NCI-H1092 (cell line): ENCODE data around the gene PCDH9.
A peak's percentile ranks its signal among the peaks of the same experiment; 100 is the strongest.
"Not testable (repeated sequence)": the region's sequence is repeated elsewhere in the genome, so short reads cannot be mapped to it uniquely, and the experiment has no call there.

Experiments used
- DNase-seq: peaks from one replicate; lab custom pipeline; 2025; lab: John Stamatoyannopoulos, UW

PCDH9 gene

DNA sequence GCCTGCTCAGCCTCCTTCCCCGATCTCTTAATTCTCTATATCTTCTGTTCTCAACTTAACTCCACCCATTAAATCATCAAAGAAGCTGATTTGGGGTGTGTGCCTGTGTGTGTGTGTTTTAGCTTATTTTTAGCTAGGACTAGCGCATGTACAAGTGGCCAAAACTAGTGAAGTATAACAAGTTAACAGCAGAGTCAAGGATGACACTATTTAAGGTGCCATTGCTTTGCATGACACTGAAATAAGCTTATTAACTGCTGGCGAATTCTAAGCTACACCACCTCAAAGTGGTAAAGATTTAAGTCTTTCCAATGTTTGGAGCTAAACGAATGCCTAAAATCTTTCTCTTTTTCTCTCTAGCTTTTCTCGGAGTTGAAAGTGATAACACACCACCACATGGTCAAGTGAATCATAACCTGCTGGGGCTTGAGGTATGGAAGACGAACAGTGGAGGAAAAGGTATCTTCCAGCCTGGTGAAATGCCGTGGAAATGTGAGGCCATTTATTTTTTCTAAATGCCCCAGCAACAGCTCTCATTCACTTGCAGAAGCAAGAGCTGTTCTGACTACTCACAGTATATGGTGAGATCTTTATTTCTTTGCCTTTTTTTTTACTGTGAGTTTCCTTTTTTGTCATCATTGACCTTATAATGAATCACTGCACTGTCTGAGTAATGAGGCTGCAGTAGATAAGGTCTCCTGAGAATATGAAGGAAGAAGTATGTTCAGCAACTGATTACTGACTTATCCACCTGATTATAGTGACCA is 570.3 kb downstream of the PCDH9 start:
- no peak for DNase-seq

DNA sequence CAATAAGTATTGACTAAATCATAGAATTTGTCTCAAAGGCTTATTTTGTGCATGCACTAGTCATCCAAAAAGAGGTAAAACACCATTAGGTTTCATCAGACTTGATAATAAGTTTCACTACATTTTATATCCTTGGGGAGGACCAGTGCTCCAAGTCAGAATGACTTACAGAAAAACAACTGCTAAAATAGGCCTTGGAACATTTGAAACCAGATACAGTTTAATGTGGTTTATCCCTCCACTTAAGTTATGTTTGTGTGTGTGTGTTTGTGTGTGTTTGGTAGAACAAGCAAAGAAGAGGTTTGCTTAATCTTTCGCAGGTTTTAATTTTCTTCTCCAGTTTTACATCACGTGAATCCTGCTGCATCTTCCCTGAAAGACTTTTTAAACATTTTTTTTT is 570.9 kb downstream of the PCDH9 start:
- no peak for DNase-seq

DNA sequence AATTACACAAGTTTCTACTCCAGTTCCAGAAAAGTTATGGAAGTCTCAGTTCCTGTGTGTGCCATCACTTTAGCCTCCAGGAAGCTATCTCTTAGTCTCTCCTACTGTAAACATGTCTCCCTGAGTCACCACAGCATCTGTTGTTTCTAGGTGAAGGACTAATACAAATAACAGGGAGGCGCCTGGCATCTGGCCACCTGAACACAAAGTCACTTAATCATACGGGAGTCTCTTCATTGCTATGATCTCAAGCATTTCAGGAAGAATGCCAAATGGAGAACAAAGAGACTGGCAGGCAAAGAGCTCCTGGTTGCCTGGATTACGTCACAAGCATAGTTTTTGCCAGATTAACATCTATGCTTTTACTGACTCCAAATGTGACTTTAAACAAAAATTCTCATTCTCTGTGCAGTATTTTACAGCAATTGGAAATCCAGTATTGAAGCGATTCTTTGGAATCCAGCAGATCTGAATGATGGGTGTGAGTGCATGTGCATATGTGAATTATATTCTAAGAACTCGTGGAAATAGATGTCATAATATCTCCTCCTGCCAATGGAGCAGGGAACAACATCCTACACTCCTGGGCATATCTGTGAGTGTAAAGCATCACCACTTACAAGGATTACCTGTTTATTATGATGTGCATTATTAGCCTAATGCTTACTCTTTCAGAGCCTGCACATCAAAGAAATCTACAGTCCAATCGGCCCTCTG is 572.8 kb downstream of the PCDH9 start:
- peak; percentile 99 for DNase-seq

DNA sequence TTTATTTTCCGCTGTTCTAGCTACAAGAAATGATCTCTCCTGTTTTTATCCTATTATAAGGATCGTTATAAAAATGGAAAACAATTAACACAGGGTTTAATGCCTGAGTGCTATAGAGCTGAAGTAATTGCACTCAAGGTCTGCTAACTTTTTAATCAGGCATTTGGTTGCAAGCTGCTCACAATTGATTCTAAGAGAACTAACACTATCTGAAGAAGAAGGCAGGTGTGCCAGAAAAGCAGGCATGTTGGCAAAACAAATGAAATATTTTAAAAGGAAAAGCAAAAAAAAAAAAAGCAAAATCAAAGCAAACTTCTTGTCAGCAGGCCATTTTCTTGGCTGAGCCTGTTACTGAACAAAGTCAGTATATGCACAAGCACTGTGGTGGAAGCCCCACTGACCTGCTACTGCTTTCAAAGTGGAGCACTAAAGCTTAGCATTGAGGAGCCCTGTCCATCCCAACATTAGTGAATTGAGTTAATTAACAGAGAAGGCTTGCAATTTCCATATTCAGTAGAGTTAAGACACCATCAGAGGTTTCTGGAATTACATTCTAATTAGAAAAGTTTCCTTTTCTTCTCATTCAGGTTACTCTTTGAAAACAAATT is 574.2 kb downstream of the PCDH9 start:
- DNase-seq, result no peak

DNA sequence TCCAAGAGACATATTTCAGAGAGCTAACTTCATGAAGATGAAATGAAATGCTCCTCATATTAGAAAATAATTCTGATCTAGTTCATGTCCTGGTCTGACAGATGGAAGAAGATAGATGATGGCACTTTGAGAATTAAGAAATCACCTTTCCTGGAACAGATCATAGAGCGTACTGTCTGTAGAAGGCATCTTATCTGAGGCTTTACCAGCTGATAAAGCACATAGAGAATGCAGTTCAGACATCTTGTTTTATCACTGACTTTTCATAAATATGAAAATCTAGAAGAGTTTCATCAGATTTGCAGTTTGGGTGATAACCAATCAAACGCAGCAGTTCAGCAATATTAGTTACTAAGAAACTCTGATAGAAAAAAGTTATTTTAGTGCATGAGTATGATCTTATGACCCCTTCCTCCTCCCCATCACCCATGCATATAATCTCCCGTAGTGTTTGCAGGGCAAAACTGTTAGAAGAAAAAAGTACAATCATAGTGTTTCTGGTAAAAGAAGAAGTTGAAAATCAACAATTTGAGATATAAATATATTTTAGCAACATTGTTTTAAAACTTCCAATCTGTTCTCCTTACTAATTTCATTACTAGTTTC is 585.2 kb downstream of the PCDH9 start:
- DNase-seq, result no peak

DNA sequence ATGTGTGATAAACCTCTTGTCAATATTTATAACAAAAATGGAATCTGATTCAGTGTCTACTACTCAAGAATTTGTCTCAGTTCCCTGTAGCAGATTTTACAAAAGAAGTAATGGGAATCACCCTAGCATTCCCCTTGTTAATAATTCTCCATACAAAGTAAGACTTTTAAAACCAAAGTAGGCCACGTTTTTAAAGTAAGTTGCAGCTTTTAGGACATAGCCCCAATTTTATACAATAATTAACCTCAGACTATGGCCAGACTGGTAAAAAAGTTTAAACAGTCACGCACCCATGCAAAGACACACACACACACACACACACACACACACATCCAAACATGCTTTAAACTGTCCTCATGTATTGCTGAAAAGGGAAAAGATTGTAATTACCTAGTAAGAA is 589.9 kb downstream of the PCDH9 start:
- no peak for DNase-seq

DNA sequence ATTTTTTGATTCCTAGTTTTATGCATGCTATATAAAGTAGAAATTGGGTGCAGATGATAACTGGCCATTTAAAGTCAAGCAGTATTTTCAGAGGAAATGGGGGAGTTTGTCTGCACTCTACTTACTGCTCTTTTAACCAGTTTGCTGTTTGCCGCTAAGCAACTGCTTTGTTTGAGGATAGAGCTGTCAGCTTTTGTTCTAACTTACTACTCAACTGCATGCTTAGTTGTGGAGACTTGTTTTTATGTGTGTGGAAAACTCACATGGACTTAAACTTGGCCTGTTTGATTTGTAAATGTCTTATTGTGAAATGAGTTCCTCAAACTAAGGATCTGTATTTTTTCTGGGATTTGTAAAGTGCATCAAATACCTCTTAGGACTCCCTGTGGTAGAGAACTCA is 591.1 kb downstream of the PCDH9 start:
- no peak for DNase-seq

DNA sequence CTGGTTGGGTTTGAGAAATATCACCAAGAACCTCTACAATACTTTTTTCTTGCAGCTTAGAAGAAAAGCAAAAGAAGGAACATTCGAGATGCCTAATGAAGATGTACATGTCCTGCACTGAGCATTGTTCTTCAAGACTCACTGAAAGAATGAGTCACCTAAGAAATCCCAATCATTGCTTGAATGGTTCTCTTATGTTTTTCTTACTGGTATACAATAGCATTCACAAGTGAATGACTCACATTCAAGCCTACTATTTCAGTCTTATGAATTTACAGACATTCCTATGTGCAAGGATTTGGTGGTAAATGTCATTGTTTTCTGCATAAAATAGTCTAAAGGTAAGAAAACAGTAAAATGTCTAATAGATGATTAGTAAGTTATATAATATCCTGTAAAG is 594.6 kb downstream of the PCDH9 start:
- DNase-seq, result no peak

DNA sequence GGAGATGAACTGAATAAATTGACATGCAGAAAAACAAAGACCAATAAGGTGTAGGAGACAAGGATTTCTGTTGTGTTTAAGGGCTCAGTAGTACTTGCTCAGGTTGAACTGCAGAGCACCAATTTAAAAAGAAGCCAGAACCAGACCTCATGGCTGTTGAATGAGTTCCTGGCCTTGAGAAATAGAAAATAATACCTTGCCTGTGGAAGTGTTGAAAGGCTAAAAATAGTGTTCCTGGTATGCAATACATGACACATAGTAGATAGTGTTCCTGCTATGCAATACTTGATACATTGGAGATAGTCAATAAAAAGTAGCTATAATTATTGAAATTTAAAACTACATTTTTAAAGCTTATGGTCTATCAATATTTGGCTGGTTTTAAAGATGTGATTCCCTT is 595.8 kb downstream of the PCDH9 start:
- DNase-seq, result no peak

DNA sequence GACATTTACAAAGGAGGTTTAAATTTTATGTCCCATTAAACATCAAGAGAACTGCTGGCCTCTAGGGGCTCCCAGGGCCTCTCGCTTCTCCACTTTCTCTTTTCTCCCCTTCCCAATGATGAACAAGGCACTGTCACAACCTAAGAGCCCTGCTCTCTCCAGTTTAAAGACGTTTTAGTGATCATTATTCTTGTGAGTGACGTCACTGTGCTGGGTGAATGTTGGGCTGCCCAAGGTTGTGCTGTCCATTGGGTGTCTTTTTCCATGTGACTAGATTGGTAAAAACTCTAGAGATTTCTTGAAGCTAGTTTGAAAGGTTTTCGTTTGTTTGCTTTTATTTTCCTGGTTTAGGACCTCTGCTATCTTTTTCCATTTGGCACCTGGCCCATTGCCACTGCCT is 602.6 kb downstream of the PCDH9 start:
- DNase-seq, result no peak

DNA sequence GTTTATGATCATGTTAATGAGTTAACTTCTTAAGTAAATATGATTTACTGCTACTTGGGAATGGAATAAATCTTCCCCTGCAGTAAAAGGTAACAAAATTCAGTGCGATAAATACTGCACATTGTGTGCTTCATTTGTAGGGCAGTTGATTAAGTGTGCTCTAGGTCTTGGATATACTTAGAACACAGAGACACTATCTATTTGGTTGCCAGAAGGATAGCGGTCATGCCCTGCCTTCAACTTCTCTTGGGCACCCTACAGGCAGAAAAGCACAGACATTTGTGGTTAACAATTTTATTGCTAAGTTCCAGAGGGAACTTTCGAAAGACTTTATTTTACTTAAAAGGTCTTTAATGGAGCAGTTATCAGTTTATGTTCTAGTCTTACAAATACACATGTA is 605.8 kb downstream of the PCDH9 start:
- no peak for DNase-seq

DNA sequence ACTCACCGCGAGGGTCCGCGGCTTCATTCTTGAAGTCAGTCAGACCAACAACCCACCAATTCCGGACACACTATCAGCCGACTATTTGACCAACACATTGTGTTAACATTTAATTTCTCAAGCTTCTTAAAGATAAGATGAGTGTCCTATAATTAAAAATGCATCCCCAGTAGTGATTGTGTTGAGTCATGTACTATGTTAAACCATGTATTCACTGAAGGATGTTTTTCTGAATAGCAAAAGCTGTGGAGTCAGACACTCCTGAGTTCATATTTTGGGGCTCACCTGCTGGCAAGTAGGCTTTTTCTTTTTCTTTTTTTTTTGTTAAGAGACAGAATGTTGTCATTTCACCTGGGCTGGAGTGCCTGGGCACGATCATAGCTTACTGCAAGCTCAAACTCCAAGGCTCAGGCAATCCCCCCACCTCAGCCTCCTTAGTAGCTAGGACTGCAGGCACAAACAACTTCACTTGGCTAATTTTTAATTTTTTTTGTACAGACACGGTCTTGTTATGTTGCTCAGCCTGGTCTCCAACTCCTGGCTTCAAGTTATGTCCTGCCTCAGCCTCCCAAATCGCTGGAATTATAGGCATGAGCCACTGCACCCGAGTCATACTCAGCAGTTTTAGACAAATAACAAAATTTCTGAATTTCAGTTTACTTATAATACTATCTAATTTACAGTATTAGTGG is 606.9 kb downstream of the PCDH9 start:
- DNase-seq, result no peak

DNA sequence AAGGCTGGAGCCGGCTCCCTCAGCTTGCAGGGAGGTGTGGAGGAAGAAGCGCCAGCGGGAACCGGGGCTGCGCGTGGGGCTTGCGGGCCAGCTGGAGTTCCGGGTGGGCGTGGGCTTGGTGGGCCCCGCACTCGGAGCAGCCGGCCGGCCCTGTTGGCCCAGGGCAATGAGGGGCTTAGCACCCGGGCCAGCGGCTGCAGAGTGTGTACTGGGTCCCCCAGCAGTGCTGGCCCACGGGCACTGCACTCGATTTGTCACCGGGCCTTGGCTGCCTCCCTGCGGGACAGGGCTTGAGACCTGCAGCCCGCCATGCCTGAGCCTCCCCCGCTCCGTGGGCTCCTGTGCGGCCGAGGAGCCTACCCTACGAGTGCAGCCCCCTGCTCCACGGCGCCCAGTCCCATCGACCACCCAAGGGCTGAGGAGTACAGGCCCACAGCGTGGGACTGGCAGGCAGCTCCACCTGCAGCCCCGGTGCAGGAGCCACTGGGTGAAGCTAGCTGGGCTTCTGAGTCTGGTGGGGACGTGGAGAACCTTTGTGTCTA is 608.2 kb downstream of the PCDH9 start:
- DNase-seq, result not testable (repeated sequence)

DNA sequence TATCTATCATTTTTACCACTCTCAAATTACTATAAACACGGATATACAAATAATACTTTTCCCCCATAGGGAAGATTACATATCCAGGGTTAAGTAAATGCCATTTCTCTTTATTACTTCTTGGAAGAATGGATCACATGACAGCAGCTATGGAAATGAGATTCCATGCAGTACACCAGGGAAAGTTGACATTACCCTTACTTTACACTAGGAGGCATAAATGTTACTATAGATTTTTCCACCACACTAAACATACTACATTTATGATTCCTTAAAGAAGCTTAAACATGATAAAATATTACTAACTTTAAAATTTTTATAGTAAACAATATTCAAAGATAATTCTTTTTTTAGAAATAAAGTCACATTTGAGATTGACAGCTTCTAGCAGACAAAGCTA is 611.4 kb downstream of the PCDH9 start:
- DNase-seq, result peak; percentile 7

DNA sequence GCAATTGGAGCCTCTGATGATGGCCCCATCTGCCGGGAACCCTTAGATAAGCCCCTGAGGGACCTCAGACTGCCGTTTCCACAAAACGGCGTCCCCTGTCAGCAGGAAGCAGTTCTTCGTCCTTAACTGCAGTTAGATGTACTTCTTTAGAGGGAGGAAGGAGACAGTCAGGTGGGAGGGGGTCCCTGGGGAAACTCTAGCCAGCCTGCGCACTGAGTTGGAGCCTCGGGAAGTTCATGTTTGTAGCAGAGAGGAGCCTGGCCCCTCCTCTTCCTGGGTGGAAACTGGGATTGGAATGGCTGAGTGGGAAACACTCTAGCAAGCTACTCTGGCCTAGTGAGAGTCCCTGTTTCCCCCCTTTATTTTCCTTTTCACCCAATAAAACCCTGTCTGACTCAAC is 612.4 kb downstream of the PCDH9 start:
- no peak for DNase-seq

DNA sequence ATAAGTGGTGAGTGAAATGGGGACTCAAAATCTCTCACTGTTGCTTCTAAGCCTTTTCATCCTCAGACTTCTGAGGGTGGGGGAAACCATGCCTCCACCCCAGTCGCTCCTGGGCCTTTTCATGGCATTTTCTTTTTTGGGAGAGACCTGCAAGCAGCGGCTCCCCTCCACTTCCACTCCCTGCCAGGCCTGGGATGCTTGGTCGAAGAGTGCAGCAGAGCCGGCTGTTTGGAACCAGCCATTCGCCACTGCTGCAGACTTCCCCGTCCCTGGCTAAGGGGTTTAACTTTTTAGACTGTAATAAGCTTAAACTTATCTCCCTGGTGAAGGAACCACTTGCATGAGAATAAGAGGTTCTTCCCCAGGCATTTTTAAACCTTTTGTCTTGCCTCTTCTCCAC is 617.2 kb downstream of the PCDH9 start:
- DNase-seq, result no peak

DNA sequence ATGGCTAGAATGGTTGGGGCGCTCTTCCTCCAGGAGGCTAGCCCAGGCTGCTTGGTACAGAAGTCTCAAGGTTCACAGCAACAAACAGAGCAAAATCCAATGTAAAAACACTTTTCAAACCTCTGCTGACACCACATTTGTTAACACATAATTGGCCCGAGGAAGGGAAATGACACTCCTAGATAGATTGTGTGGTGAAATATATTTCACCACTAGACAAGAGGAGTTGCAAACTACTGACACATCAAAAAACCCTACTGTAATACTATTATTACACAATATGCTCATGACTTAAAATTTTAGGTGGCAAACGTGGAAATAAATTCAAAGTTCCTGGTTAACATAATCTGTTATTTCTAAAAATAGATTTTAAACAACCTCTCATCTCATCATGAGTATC is 643.6 kb downstream of the PCDH9 start:
- no peak for DNase-seq

DNA sequence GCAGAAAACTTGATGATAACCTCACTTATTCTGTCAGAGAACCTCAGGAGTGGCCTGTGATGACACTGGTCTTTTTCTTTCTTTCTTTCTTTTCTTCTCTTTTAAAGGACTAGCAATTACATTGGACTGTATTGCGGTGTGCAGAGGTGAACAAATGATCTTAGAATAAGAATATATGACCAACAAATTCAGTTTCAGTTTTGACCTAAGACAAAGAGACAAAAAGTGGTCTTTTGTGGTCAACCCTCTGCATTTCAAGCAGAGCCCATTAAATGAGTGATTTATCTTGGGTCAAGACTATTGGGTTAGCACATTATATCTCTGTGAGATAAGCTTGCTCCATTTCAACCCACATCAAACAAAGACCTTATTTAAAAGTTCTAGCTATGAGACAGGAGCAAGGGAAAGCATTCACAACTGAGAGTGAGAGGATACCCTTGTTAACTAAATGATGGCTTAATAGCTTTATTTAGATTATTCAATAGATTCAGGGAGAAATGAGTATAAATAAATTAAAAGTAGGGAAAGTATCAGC is 644.4 kb downstream of the PCDH9 start:
- DNase-seq, result no peak

DNA sequence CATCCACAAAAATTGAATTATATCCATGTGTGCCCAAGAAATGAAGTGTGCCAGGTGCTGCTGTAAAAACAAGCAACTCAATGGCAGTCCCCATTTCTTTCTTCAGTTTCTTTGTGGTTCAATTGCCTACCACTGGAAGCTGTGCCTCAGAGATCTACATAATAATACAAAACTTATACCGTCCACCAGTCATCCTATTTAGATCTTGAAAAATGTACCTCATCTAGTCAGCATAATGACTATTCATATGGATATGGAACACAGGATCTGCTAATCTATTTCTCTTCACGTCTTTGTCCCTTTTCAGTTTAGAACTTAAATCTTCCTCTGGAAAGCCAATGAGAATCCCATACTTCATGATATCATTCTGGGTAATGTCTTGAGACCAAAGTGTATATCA is 648.5 kb downstream of the PCDH9 start:
- no peak for DNase-seq

DNA sequence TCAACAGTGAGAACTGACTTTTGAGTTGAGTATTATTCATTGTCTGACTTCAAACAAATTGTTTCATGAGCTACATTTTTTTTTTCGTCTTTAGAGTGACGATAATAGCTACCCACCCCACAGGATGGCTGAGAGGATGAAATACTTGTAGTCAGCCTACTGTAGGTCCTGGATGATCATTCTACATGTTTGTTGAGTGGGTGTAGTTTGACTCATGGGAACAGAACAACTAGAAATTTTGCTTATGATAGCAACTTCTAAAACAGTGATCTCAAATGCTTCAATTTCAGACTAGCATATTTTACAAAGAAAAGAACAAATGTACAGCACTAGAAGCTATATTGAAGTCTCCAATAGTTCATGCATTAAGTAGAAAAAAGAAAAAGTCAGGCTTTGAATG is 651.8 kb downstream of the PCDH9 start:
- no peak for DNase-seq

DNA sequence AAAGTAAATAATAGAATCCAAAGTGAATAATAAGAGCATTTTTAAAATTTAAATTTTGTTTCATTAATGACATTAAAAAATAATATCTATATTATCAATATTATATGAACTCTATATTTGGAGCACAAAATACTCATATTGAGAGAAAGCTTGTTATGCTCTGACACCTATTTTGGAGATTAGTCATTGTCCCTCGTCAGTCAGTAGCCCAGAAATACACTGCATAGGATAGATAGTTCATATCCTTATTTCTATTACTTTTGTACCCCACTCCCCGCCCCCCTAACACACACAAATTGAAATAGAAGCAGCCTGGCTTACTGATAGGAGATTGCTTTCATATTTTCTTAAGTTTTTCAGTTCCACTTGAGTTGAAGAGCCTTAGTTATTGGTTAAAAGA is 652.8 kb downstream of the PCDH9 start:
- no peak for DNase-seq

DNA sequence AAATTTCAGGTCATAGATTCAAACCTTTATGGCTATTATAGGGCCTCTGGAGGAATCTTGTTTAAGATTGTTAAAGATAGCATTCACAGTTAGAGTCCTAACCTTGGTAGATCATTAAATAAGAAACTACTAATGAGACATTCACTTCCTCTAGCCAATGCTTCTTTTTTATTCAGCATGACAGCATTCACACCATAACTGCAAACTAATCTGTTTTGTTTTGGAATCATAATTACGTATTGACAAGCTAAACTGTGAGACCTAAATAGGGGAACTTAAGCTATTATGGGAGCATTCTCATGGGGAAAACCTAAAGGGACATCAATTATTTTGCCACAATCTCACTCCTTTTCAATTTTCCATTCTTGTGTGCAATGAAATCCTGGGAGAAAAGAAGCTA is 653.8 kb downstream of the PCDH9 start:
- no peak for DNase-seq
